ENCODE measurements around the gene KCND3.

- TF ChIP-seq, protein P1, sequence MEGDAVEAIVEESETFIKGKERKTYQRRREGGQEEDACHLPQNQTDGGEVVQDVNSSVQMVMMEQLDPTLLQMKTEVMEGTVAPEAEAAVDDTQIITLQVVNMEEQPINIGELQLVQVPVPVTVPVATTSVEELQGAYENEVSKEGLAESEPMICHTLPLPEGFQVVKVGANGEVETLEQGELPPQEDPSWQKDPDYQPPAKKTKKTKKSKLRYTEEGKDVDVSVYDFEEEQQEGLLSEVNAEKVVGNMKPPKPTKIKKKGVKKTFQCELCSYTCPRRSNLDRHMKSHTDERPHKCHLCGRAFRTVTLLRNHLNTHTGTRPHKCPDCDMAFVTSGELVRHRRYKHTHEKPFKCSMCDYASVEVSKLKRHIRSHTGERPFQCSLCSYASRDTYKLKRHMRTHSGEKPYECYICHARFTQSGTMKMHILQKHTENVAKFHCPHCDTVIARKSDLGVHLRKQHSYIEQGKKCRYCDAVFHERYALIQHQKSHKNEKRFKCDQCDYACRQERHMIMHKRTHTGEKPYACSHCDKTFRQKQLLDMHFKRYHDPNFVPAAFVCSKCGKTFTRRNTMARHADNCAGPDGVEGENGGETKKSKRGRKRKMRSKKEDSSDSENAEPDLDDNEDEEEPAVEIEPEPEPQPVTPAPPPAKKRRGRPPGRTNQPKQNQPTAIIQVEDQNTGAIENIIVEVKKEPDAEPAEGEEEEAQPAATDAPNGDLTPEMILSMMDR (conservative IDR thresholded peaks at IDR 0.05; ENCODE audit: low read depth in 2 of 2), result no peak
- TF ChIP-seq CREB1 (CRISPR knock-in tag; IDR thresholded peaks at IDR 0.05; ENCODE audit: low read depth), result no peak
- no peak for TF ChIP-seq ZNF331 (CRISPR knock-in tag; IDR thresholded peaks at IDR 0.05; ENCODE audit: low read depth)
- no peak for TF ChIP-seq EZH2 (IDR thresholded peaks at IDR 0.05; ENCODE audit: low read depth, unreplicated experiment)
- TF ChIP-seq EZH2phosphoT487 (IDR thresholded peaks at IDR 0.05; ENCODE audit: unreplicated experiment), result no peak
- TF ChIP-seq ETS1 (IDR thresholded peaks at IDR 0.05), result no peak
- TF ChIP-seq POLR2AphosphoS5 (IDR thresholded peaks at IDR 0.05; ENCODE audit: low read depth), result no peak
- TF ChIP-seq, protein P2, sequence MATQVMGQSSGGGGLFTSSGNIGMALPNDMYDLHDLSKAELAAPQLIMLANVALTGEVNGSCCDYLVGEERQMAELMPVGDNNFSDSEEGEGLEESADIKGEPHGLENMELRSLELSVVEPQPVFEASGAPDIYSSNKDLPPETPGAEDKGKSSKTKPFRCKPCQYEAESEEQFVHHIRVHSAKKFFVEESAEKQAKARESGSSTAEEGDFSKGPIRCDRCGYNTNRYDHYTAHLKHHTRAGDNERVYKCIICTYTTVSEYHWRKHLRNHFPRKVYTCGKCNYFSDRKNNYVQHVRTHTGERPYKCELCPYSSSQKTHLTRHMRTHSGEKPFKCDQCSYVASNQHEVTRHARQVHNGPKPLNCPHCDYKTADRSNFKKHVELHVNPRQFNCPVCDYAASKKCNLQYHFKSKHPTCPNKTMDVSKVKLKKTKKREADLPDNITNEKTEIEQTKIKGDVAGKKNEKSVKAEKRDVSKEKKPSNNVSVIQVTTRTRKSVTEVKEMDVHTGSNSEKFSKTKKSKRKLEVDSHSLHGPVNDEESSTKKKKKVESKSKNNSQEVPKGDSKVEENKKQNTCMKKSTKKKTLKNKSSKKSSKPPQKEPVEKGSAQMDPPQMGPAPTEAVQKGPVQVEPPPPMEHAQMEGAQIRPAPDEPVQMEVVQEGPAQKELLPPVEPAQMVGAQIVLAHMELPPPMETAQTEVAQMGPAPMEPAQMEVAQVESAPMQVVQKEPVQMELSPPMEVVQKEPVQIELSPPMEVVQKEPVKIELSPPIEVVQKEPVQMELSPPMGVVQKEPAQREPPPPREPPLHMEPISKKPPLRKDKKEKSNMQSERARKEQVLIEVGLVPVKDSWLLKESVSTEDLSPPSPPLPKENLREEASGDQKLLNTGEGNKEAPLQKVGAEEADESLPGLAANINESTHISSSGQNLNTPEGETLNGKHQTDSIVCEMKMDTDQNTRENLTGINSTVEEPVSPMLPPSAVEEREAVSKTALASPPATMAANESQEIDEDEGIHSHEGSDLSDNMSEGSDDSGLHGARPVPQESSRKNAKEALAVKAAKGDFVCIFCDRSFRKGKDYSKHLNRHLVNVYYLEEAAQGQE (IDR thresholded peaks at IDR 0.05; ENCODE audit: unreplicated experiment), result no peak
- TF ChIP-seq STAT1 (IDR thresholded peaks at IDR 0.05; ENCODE audit: unreplicated experiment), result no peak
- TF ChIP-seq NANOG (IDR thresholded peaks at IDR 0.05; ENCODE audit: borderline replicate concordance), result no peak
- no peak for TF ChIP-seq JUNB (IDR thresholded peaks at IDR 0.05; ENCODE audit: unreplicated experiment)
These were observed 17.1 kb upstream of the KCND3 start for GRCh38 chr1:112006416-112007025.
